IMR-90 (cell line): ENCODE data around the gene MLIP. TPM values are rescaled to one million over a fixed set of nuclear protein-coding genes. Genes with fewer than 3 reads are reported as not detected.

Experiments used
- ATAC-seq: fragments of 200-7000 bp; cut with Tn5 transposase; 2 replicates; pipeline ENCODE4 v1.9.1; 2020; ENCODE audit warnings: low read depth, mild to moderate bottlenecking, moderate library complexity
- BruUV-seq: library from RNA; stranded (reverse); fragments of 400-500 nt; replicated peaks from 2 replicates; lab custom pipeline; 2021; lab: Mats Ljungman, UMichigan
- CTCF ChIA-PET: fragments of 300-600 bp; formaldehyde crosslinking; extraction: SDS; loops from one replicate; lab custom pipeline; 2021; ENCODE audit warnings: antibody characterized with exemption; lab: Yijun Ruan, JAX
- POLR2A ChIA-PET: fragments of 300-600 bp; sonication (Branson Sonifier 250); formaldehyde crosslinking; loops from one replicate; lab custom pipeline; 2022; ENCODE audit warnings: antibody characterized with exemption; ENCODE audit not compliant: unreplicated experiment; lab: Charles Lee
- DNase-seq: peaks from one replicate; pipeline ENCODE4 v3.0.0; 2013
- H2AFZ ChIP-seq: replicated peaks from 2 replicates; pipeline ENCODE3; 2013; ENCODE audit warnings: low read length, mild to moderate bottlenecking; ENCODE audit not compliant: poor library complexity
- H2AK5ac ChIP-seq: 2 replicates; pipeline ENCODE4 v1.6.1; 2013; ENCODE audit warnings: low read depth, low read length, inconsistent platforms
- H2AK9ac ChIP-seq: replicated peaks from 2 replicates; pipeline ENCODE3; 2013; ENCODE audit warnings: mild to moderate bottlenecking, low read depth, low read length, moderate library complexity; ENCODE audit not compliant: poor library complexity
- H2BK120ac ChIP-seq: 2 replicates; pipeline ENCODE4 v1.6.1; 2013; ENCODE audit warnings: low read depth, low read length, inconsistent platforms
- H2BK15ac ChIP-seq: 3 replicates; pipeline ENCODE4 v1.6.1; 2013; ENCODE audit warnings: low read depth, low read length, inconsistent platforms
- H2BK20ac ChIP-seq: 2 replicates; pipeline ENCODE4 v1.6.1; 2013; ENCODE audit warnings: low read depth, mild to moderate bottlenecking, inconsistent platforms, low read length, moderate library complexity
- H2BK5ac ChIP-seq: 2 replicates; pipeline ENCODE4 v1.6.1; 2013; ENCODE audit warnings: mild to moderate bottlenecking, low read depth, low read length, inconsistent platforms; ENCODE audit not compliant: poor library complexity, severe bottlenecking
- H3K14ac ChIP-seq: replicated peaks from 2 replicates; pipeline ENCODE4 v1.6.1; 2013; ENCODE audit warnings: low read depth, low read length, inconsistent platforms
- H3K18ac ChIP-seq: 2 replicates; pipeline ENCODE4 v1.6.1; 2013; ENCODE audit warnings: low read depth, low read length, control low read depth
- H3K23ac ChIP-seq: 2 replicates; pipeline ENCODE4 v1.6.1; 2013; ENCODE audit warnings: low read depth, low read length, inconsistent platforms
- H3K27ac ChIP-seq: 2 replicates; pipeline ENCODE4 v1.5.1; 2013; ENCODE audit warnings: mild to moderate bottlenecking, control low read depth, low read length; ENCODE audit not compliant: insufficient read depth
- H3K27me3 ChIP-seq: 2 replicates; pipeline ENCODE4 v1.6.1; 2013; ENCODE audit warnings: low read length; ENCODE audit not compliant: control insufficient read depth, insufficient read depth
- H3K36me3 ChIP-seq: 2 replicates; pipeline ENCODE4 v1.6.1; 2013; ENCODE audit warnings: low read length, mixed read lengths; ENCODE audit not compliant: control insufficient read depth, insufficient read depth
- H3K4ac ChIP-seq: 2 replicates; pipeline ENCODE4 v1.6.1; 2013; ENCODE audit warnings: low read depth, low read length, inconsistent platforms
- H3K4me1 ChIP-seq: 2 replicates; pipeline ENCODE4 v1.6.1; 2013; ENCODE audit warnings: low read length, mixed read lengths; ENCODE audit not compliant: control insufficient read depth, insufficient read depth
- H3K4me2 ChIP-seq: 2 replicates; pipeline ENCODE4 v1.6.1; 2013; ENCODE audit warnings: low read depth, mild to moderate bottlenecking, control low read depth, low read length, moderate library complexity
- H3K4me3 ChIP-seq: 2 replicates; pipeline ENCODE4 v1.5.1; 2013; ENCODE audit warnings: low read depth, mild to moderate bottlenecking, control low read depth, low read length, moderate library complexity; ENCODE audit not compliant: insufficient read depth
- H3K56ac ChIP-seq: 2 replicates; pipeline ENCODE4 v1.6.1; 2013; ENCODE audit warnings: low read length, inconsistent platforms; ENCODE audit not compliant: insufficient read depth; ENCODE audit errors: extremely low read depth
- H3K79me1 ChIP-seq, 2 experiments: 2 replicates each; pipeline ENCODE4 v1.6.1; 2013; ENCODE audit warnings: low read length in 2 of 2, inconsistent platforms in 1 of 2, low read depth in 1 of 2
- H3K9ac ChIP-seq: 2 replicates; pipeline ENCODE4 v1.6.1; 2013; ENCODE audit warnings: low read depth, low read length, control low read depth
- H3K9me1 ChIP-seq: 2 replicates; pipeline ENCODE4 v1.6.1; 2013; ENCODE audit warnings: low read length, inconsistent platforms; ENCODE audit not compliant: insufficient read depth
- H3K9me3 ChIP-seq: 2 replicates; pipeline ENCODE4 v1.6.1; 2013; ENCODE audit warnings: low read length; ENCODE audit not compliant: control insufficient read depth, insufficient read depth
- H4K20me1 ChIP-seq: 2 replicates; pipeline ENCODE4 v1.6.1; 2013; ENCODE audit warnings: low read length, inconsistent platforms; ENCODE audit not compliant: insufficient read depth
- H4K5ac ChIP-seq: 2 replicates; pipeline ENCODE4 v1.6.1; 2013; ENCODE audit warnings: mild to moderate bottlenecking, low read depth, low read length, control low read depth
- H4K8ac ChIP-seq, 2 experiments: 2 replicates each; pipeline ENCODE4 v1.6.1; 2013; ENCODE audit warnings: low read depth in 2 of 2, low read length in 2 of 2, control low read depth in 1 of 2, inconsistent platforms in 1 of 2
- H4K91ac ChIP-seq: 2 replicates; pipeline ENCODE4 v1.6.1; 2013; ENCODE audit warnings: low read depth, low read length, inconsistent platforms; ENCODE audit not compliant: insufficient read depth
- BHLHE40 ChIP-seq: fragments of 150-350 bp; IDR thresholded peaks from 2 replicates; pipeline ENCODE4 v1.6.1; 2016; ENCODE audit warnings: mild to moderate bottlenecking, low read depth, low read length
- CHD1 ChIP-seq: IDR thresholded peaks from 2 replicates; pipeline ENCODE4 v1.6.1; 2012; ENCODE audit warnings: low read depth, low read length, improper control_type of control experiment
- ELK1 ChIP-seq: fragments of 150-350 bp; IDR thresholded peaks from 2 replicates; pipeline ENCODE4 v1.6.1; 2016; ENCODE audit warnings: low read depth, mild to moderate bottlenecking, low read length, moderate library complexity, borderline replicate concordance
- FOS ChIP-seq: fragments of 150-350 bp; IDR thresholded peaks from 2 replicates; pipeline ENCODE4 v1.6.1; 2016; ENCODE audit warnings: low read depth, low read length
- MXI1 ChIP-seq: IDR thresholded peaks from 2 replicates; pipeline ENCODE4 v1.6.1; 2012; ENCODE audit warnings: low read depth, mild to moderate bottlenecking, low read length, moderate library complexity, borderline replicate concordance
- POLR2A ChIP-seq: IDR thresholded peaks from 2 replicates; pipeline ENCODE4 v1.6.1; 2012; ENCODE audit warnings: mild to moderate bottlenecking, low read depth, low read length
- RCOR1 ChIP-seq: IDR thresholded peaks from 2 replicates; pipeline ENCODE4 v1.6.1; 2012; ENCODE audit warnings: mild to moderate bottlenecking, low read length, improper control_type of control experiment; ENCODE audit not compliant: insufficient replicate concordance
- RFX5 ChIP-seq: IDR thresholded peaks from 2 replicates; pipeline ENCODE4 v1.8.0; 2012; ENCODE audit warnings: low read depth, mild to moderate bottlenecking, low read length, moderate library complexity
- dilution Hi-C: fragments of 300-500 bp; cut with HindIII; formaldehyde crosslinking; loops from one replicate; pipeline ENCODE4 v1.14.3; 2018; ENCODE audit warnings: low sequenced_read_pairs; ENCODE audit not compliant: unreplicated experiment
- in situ Hi-C: fragments of 300-500 bp; cut with MboI; formaldehyde crosslinking; loops from 3 replicates; pipeline ENCODE4 v1.14.3; 2019; ENCODE audit warnings: low sequenced_read_pairs, inconsistent platforms, mixed read lengths
- intact Hi-C: fragments of 100-400 bp; cut with micrococcal nuclease; formaldehyde crosslinking; loops from 2 replicates; pipeline ENCODE4 v1.10.0; 2022
- polyA plus RNA-seq, 3 experiments: library from polyadenylated mRNA; depleted of rRNA; stranded (reverse); fragments of >200 nt; gene quantifications; 2 replicates each; pipeline ENCODE4 v1.2.3, GENCODE V29; 2012; ENCODE audit warnings: low replicate concordance in 1 of 3
- total RNA-seq: library from RNA; depleted of rRNA; stranded (reverse); fragments of >200 nt; gene quantifications from 2 replicates; pipeline ENCODE4 v1.2.3, GENCODE V29; 2012
- TF ChIP-seq, protein P1 (sequence below): conservative IDR thresholded peaks from 2 replicates; pipeline ENCODE4 v1.5.1; 2012; ENCODE audit warnings: mild to moderate bottlenecking, low read depth, low read length, improper control_type of control experiment

MLIP gene
- total and polyA plus RNA-seq, 2 of the 4 experiments (the other 2 are of a cell fraction) = not detected

GRCh38 chr6:54173089-54173488 is 61.8 kb downstream of the MLIP start:
- TF ChIP-seq BHLHE40 (no peak), ELK1 (no peak), RCOR1 (no peak), CHD1 (no peak), POLR2A (no peak), FOS (no peak), RFX5 (no peak), MXI1 (no peak)
- TF ChIP-seq, protein P1, sequence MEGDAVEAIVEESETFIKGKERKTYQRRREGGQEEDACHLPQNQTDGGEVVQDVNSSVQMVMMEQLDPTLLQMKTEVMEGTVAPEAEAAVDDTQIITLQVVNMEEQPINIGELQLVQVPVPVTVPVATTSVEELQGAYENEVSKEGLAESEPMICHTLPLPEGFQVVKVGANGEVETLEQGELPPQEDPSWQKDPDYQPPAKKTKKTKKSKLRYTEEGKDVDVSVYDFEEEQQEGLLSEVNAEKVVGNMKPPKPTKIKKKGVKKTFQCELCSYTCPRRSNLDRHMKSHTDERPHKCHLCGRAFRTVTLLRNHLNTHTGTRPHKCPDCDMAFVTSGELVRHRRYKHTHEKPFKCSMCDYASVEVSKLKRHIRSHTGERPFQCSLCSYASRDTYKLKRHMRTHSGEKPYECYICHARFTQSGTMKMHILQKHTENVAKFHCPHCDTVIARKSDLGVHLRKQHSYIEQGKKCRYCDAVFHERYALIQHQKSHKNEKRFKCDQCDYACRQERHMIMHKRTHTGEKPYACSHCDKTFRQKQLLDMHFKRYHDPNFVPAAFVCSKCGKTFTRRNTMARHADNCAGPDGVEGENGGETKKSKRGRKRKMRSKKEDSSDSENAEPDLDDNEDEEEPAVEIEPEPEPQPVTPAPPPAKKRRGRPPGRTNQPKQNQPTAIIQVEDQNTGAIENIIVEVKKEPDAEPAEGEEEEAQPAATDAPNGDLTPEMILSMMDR = no peak

More at GRCh38 chr6:54173089-54173488, 61.8 kb downstream of the MLIP start:
- Histone ChIP-seq H3K4me2 (no peak overlapping the region; the same call in 1 of the 2 replicates), H3K4ac (no peak overlapping the region), H3K79me1 (no peaks in the 10 kb centered on the region), H3K4me1 (no peaks in the 10 kb centered on the region), H3K18ac (no peak overlapping the region), H2AK9ac (no peak overlapping the region), H2BK5ac (no peak overlapping the region), H3K9me1 (no peaks in the 10 kb centered on the region), H4K91ac (no peak overlapping the region), H3K23ac (no peak overlapping the region), H3K14ac (no peak overlapping the region), H3K36me3 (no peaks in the 10 kb centered on the region), H2AK5ac (no peak overlapping the region), H3K27me3 (no peaks in the 10 kb centered on the region), H2BK20ac (no peak overlapping the region), H4K5ac (no peak overlapping the region), H2BK120ac (no peak overlapping the region), H2AFZ (no peak overlapping the region), H4K8ac (no peak overlapping the region), H3K4me3 (no peak overlapping the region), H4K20me1 (no peaks in the 10 kb centered on the region), H3K9me3 (no peaks in the 10 kb centered on the region), H3K27ac (no peak overlapping the region), H2BK15ac (no peak overlapping the region), H3K56ac (no peak overlapping the region), H3K9ac (no peak overlapping the region)
- no TSS peak for BruUV-seq
- CTCF ChIA-PET = no interaction called here
- ATAC-seq (peak; percentile 73), DNase-seq (no peak)
- intact Hi-C loops = no loop called here
- in situ Hi-C loops = no loop called here
- POLR2A ChIA-PET = no interaction called here
- dilution Hi-C loops = no loop called here
